ENCODE data around the gene SNX30.

The SNX30 gene

GRCh38 chr9:112891521-112891920 is 141.0 kb downstream of the SNX30 start:
- DNase-seq, result no peak

GRCh38 chr9:112892981-112893380 is 142.4 kb downstream of the SNX30 start:
- no peak for DNase-seq

GRCh38 chr9:112894041-112894440 is 143.5 kb downstream of the SNX30 start:
- DNase-seq, result no peak

GRCh38 chr9:112894699-112895098 is 144.1 kb downstream of the SNX30 start:
- no peak for DNase-seq

DNA sequence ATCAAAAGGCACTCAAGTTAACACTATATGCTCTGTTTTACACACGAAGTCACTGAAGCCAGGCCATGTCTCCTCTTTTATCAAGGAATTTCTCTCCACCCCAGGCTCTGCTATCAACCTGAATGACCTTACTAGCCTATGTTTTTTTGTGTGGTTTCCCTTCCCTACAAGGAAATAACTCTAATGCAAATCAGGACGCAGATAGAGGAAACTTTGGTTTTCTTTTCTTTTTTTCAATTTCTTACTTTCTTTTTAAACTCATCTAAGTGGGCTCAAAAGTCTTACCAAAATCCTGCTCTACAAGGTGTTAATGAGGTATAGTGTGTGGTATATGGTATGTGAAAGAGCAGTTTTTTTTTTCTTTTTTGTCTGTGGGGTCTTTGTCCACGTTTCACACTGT is 145.6 kb downstream of the SNX30 start:
- DNase-seq, result no peak

GRCh38 chr9:112898872-112899311 is 148.3 kb downstream of the SNX30 start:
- DNase-seq, result no peak

- no peak for DNase-seq
These were observed 149.9 kb downstream of the SNX30 start for GRCh38 chr9:112900488-112900887.

GRCh38 chr9:112900901-112901300 is 150.3 kb downstream of the SNX30 start:
- DNase-seq, result no peak

DNA sequence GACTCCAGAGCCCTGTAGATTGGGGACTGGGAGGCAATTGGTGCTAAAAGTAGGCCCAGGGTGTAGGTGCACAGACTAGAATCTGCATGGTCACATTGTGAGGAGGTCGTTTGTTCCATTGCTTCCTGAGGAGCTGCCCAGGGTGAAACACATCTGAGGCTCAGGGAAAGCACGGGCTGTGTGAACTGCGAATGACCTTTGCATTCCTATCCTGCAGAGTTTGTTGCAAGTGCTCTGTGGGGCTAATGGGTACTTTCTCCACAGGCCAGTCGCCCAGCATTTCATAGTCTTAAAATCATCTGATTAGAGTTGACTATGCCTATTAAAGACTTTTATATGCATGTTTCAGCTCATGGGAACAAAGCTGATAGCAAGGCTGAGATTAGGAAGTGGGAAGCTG is 154.5 kb downstream of the SNX30 start:
- no peak for DNase-seq

DNA sequence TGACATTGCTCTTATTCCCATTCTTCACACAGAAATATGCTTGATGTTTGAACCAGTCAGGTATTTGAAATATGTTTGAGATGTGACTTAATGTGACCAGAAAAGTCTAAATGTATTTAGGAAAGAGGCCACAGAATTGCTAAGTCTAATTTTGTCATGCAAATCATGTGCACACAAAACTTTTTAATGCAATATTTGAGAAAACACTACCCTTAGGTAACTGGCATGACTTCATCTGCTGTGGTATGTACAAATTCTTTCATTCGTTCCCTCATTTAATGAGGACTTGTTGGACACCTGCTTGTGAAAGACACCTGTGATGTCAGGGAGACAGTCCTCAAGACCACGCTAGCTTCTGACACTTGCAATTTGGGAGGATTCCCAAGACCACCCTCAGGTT is 161.2 kb downstream of the SNX30 start:
- DNase-seq, result no peak

DNA sequence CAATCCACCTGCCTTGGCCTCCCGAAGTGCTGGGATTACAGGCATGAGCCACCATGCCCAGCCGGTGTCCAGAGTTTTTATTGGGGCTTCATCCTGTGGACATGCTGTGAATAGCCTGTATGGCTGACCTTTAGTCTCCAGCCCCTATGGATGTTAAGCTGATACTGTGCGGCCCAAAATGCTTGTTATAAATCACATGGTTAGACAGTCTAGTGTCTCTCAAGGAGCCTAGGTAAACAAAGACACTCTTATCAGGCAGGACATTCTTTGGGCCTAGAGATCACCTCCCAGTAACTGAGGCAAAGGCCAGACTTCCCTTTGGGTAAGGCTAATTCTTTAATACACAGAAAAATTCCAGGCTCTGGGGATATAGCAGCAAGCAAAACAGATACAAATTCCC is 162.1 kb downstream of the SNX30 start:
- no peak for DNase-seq

DNA sequence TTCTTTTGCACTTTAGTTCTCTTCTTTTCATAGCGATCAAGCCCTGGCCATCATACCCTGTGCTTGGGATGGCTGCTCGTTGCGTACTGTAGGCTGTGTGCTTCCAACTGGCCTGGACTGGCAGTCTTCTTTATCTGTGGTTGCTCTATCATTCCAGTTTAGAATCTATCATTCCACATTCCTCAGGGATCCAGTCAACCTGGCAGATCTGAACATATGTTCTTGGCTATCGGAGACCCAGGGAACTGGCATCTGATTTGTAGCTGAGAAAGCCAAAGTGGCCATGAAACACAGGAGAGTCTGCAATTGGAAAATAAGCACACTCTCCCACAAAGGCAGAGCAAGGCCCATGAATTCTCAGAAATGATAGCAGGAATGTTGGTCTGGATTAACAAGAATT is 162.8 kb downstream of the SNX30 start:
- DNase-seq, result no peak

GRCh38 chr9:112914524-112914923 is 164.0 kb downstream of the SNX30 start:
- DNase-seq, result no peak

GRCh38 chr9:112917047-112917986 is 166.8 kb downstream of the SNX30 start:
- no peak for DNase-seq

GRCh38 chr9:112917987-112918362 is 167.4 kb downstream of the SNX30 start:
- DNase-seq, result no peak

DNA sequence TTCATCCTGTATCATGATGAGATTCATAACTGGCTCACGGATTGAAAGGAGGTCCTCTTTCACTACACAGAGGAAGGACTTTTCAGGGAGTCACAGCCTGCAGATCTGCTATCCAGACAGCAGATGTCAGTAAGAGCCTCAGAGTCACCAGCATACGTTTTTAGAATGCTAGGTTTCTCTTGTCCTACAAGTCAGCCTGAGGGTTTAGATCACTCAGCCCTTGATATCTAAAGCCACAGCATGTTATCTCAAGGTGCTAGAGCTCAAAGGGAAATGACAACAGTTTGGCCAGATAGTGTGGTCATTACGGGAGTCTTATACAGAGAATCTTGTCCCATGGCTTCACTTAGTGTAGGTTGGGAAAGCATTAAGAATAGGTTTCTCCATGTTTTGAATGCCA is 171.0 kb downstream of the SNX30 start:
- DNase-seq, result no peak

Data from activated CD4-positive, alpha-beta T cell treated with anti-CD3 and anti-CD28 coated beads, Interleukin-2, amount 50 U/mL, for 16 hours (primary cell).